IMR-90 (cell line): Measurements from ENCODE around the gene SLC34A3.

Experiments used
- MAFK ChIP-seq: IDR thresholded peaks from 2 replicates; pipeline ENCODE4 v1.6.1; 2012; ENCODE audit warnings: low read depth, low read length, improper control_type of control experiment
- POLR2A ChIP-seq: IDR thresholded peaks from 2 replicates; pipeline ENCODE4 v1.6.1; 2012; ENCODE audit warnings: mild to moderate bottlenecking, low read depth, low read length
- RAD21 ChIP-seq: IDR thresholded peaks from 2 replicates; pipeline ENCODE4 v1.6.1; 2012; ENCODE audit warnings: low read length, improper control_type of control experiment
- TF ChIP-seq, protein P1 (sequence below): conservative IDR thresholded peaks from 2 replicates; pipeline ENCODE4 v1.5.1; 2012; ENCODE audit warnings: mild to moderate bottlenecking, low read depth, low read length, improper control_type of control experiment

GRCh38 chr9:137235424-137236237 lies 4.9 kb downstream of the SLC34A3 start:
- no peak for TF ChIP-seq POLR2A
- TF ChIP-seq RAD21, result no peak
- TF ChIP-seq, protein P1, sequence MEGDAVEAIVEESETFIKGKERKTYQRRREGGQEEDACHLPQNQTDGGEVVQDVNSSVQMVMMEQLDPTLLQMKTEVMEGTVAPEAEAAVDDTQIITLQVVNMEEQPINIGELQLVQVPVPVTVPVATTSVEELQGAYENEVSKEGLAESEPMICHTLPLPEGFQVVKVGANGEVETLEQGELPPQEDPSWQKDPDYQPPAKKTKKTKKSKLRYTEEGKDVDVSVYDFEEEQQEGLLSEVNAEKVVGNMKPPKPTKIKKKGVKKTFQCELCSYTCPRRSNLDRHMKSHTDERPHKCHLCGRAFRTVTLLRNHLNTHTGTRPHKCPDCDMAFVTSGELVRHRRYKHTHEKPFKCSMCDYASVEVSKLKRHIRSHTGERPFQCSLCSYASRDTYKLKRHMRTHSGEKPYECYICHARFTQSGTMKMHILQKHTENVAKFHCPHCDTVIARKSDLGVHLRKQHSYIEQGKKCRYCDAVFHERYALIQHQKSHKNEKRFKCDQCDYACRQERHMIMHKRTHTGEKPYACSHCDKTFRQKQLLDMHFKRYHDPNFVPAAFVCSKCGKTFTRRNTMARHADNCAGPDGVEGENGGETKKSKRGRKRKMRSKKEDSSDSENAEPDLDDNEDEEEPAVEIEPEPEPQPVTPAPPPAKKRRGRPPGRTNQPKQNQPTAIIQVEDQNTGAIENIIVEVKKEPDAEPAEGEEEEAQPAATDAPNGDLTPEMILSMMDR, result no peak
- TF ChIP-seq MAFK, result no peak
